K562 (cell line): ENCODE measurements around the gene TTC28. TPM values are rescaled to one million over a fixed set of nuclear protein-coding genes. Genes with fewer than 3 reads are reported as not detected.

ENCODE experiments used
- ATAC-seq: fragments of 200-7000 bp; cut with Tn5 transposase; 3 replicates; pipeline ENCODE4 v1.9.1; 2020; ENCODE audit warnings: moderate library complexity
- BruUV-seq: library from RNA; stranded (reverse); fragments of 400-500 nt; replicated peaks from 2 replicates; lab custom pipeline; 2021; lab: Mats Ljungman, UMichigan
- CTCF ChIA-PET: fragments of 300-600 bp; formaldehyde crosslinking; extraction: SDS; loops from one replicate; lab custom pipeline; 2021; ENCODE audit warnings: low intra/inter-chr PET ratio; lab: Yijun Ruan, JAX
- POLR2A ChIA-PET: fragments of 300-600, 350-650 bp; sonication (Branson Sonifier 250); formaldehyde crosslinking; extraction: SDS; loops from one replicate; lab custom pipeline; 2021; ENCODE audit warnings: antibody characterized with exemption, inconsistent platforms; lab: Yijun Ruan, JAX
- DNase-seq, 4 experiments: peaks; one replicate each; pipeline versions ENCODE4 v3.0.0 to v3.0.0-alpha.2; 2011 to 2018; ENCODE audit warnings: low spot score in 3 of 4, mixed read lengths in 3 of 4; ENCODE audit errors: extremely low read depth in 1 of 4
- FAIRE-seq: peaks from 2 replicates; lab custom pipeline; 2011; peaks lifted over from hg19 to GRCh38; lab: Jason Lieb, UNC
- H2AFZ ChIP-seq: 2 replicates; pipeline ENCODE4 v1.6.0; 2011; ENCODE audit warnings: low read depth, low read length, control low read depth, inconsistent platforms
- H3K27ac ChIP-seq: fragments of 200-600 bp; 3 replicates; pipeline ENCODE4 v1.8.0; 2011; ENCODE audit warnings: low read depth, mild to moderate bottlenecking, control low read depth, inconsistent platforms, low read length, moderate library complexity, mixed read lengths; ENCODE audit errors: extremely low read depth
- H3K27me3 ChIP-seq, 2 experiments: fragments of 300-600 bp in 1 of 2; 2 replicates in 1 of 2; 3 replicates in 1 of 2; pipeline versions ENCODE4 v1.6.0 to v1.8.0; 2011; ENCODE audit warnings: inconsistent platforms in 2 of 2, low read length in 2 of 2, mild to moderate bottlenecking in 1 of 2, mixed read lengths in 1 of 2, moderate library complexity in 1 of 2; ENCODE audit not compliant: control insufficient read depth in 2 of 2, insufficient read depth in 2 of 2
- H3K36me3 ChIP-seq: fragments of 300-600 bp; 3 replicates; pipeline ENCODE4 v1.8.0; 2011; ENCODE audit warnings: mild to moderate bottlenecking, low read length, inconsistent platforms; ENCODE audit not compliant: control insufficient read depth, insufficient read depth
- H3K4me1 ChIP-seq, 2 experiments: fragments of 200-600 bp in 1 of 2; replicated peaks in 1 of 2; 2 replicates in 1 of 2; 3 replicates in 1 of 2; pipeline versions ENCODE4 v1.5.1 to v1.8.0; 2011; ENCODE audit warnings: inconsistent platforms in 2 of 2, low read length in 2 of 2, mild to moderate bottlenecking in 1 of 2, mixed read lengths in 1 of 2, moderate library complexity in 1 of 2; ENCODE audit not compliant: control insufficient read depth in 2 of 2, insufficient read depth in 2 of 2
- H3K4me2 ChIP-seq: 2 replicates; pipeline ENCODE4 v1.6.1; 2011; ENCODE audit warnings: low read length, control low read depth, inconsistent platforms, mixed read lengths; ENCODE audit not compliant: insufficient read depth
- H3K4me3 ChIP-seq: fragments of 200-600 bp; sonication (generic), shearing (Covaris generic); 2 replicates; pipeline ENCODE4 v1.5.1; 2016; ENCODE audit warnings: control low read depth, inconsistent platforms
- H3K79me2 ChIP-seq: fragments of 200-600 bp; 3 replicates; pipeline ENCODE4 v1.8.0; 2011; ENCODE audit warnings: low read length, inconsistent platforms; ENCODE audit not compliant: control insufficient read depth, insufficient read depth
- H3K9ac ChIP-seq, 2 experiments: 2 replicates each; pipeline versions ENCODE4 v1.6.0 to v1.6.1; 2011; ENCODE audit warnings: low read depth in 2 of 2, low read length in 2 of 2, control low read depth in 1 of 2, inconsistent platforms in 1 of 2, mild to moderate bottlenecking in 1 of 2, mixed read lengths in 1 of 2; ENCODE audit not compliant: insufficient read depth in 1 of 2
- H3K9me1 ChIP-seq: one replicate; pipeline ENCODE4 v1.6.0; 2011; ENCODE audit warnings: inconsistent platforms, mild to moderate bottlenecking, low read length, moderate library complexity; ENCODE audit not compliant: control insufficient read depth, insufficient read depth
- H3K9me3 ChIP-seq: replicated peaks from 2 replicates; pipeline ENCODE4 v1.5.1; 2011; ENCODE audit warnings: low read depth, low read length, inconsistent platforms; ENCODE audit not compliant: control insufficient read depth, insufficient read depth
- H4K20me1 ChIP-seq: replicated peaks from 2 replicates; pipeline ENCODE4 v1.6.1; 2011; ENCODE audit warnings: low read length, inconsistent platforms, mixed read lengths; ENCODE audit not compliant: control insufficient read depth, insufficient read depth
- C11orf30 ChIP-seq: fragments of 450-650 bp; IDR thresholded peaks from 2 replicates; pipeline ENCODE4 v1.6.1; 2016; ENCODE audit warnings: low read depth, mild to moderate bottlenecking
- CBX1 ChIP-seq: sonication (generic); IDR thresholded peaks from 2 replicates; pipeline ENCODE4 v1.6.1; 2016; ENCODE audit warnings: antibody characterized with exemption, low read depth, mild to moderate bottlenecking
- HDAC3 ChIP-seq: fragments of 450-650 bp; IDR thresholded peaks from 2 replicates; pipeline ENCODE4 v1.6.1; 2018; ENCODE audit warnings: borderline replicate concordance, mild to moderate bottlenecking, moderate library complexity; ENCODE audit not compliant: partially characterized antibody
- HMGN3 ChIP-seq: IDR thresholded peaks from 2 replicates; pipeline ENCODE4 v1.6.1; 2011; ENCODE audit warnings: borderline replicate concordance, low read depth, mild to moderate bottlenecking, mixed read lengths, low read length; ENCODE audit not compliant: insufficient read length; ENCODE audit errors: extremely low read depth
- KLF1 ChIP-seq: fragments of 450-650 bp; IDR thresholded peaks from 2 replicates; pipeline ENCODE4 v1.6.1; 2016; ENCODE audit warnings: missing genetic modification characterization, missing compliant biosample characterization
- MAFK ChIP-seq: IDR thresholded peaks from 2 replicates; pipeline ENCODE4 v1.6.1; 2011; ENCODE audit warnings: low read length, improper control_type of control experiment
- MCM2 ChIP-seq: fragments of 450-650 bp; IDR thresholded peaks from 2 replicates; pipeline ENCODE4 v1.6.1; 2017; ENCODE audit warnings: low read depth, mild to moderate bottlenecking
- NR3C1 ChIP-seq: sonication (generic); formaldehyde crosslinking; IDR thresholded peaks from 2 replicates; pipeline ENCODE4 v1.8.1; 2022; ENCODE audit warnings: missing genetic modification reagents
- POLR2AphosphoS5 ChIP-seq: IDR thresholded peaks from 2 replicates; pipeline ENCODE4 v1.6.1; 2011; ENCODE audit warnings: mild to moderate bottlenecking, low read depth, low read length, moderate library complexity; ENCODE audit not compliant: control insufficient read depth, insufficient read depth
- POLR2G ChIP-seq: fragments of 200-400 bp; formaldehyde crosslinking; IDR thresholded peaks from 2 replicates; pipeline ENCODE4 v1.6.1; 2017; ENCODE audit warnings: low read depth, mild to moderate bottlenecking, antibody characterized with exemption, low read length, moderate library complexity
- RAD21 ChIP-seq, 2 experiments: fragments of 250-450 bp in 1 of 2; fragments of 450-650 bp in 1 of 2; sonication (Bioruptor Pico) in 1 of 2; formaldehyde crosslinking in 1 of 2; IDR thresholded peaks in 1 of 2; conservative IDR thresholded peaks in 1 of 2; 2 replicates each; pipeline versions ENCODE4 v1.4.0 to v1.8.0; 2020 to 2022; ENCODE audit warnings: mild to moderate bottlenecking in 2 of 2, moderate library complexity in 1 of 2
- RBM34 ChIP-seq: fragments of 200-400 bp; formaldehyde crosslinking; IDR thresholded peaks from 2 replicates; pipeline ENCODE4 v1.6.1; 2018; ENCODE audit warnings: low read length, borderline replicate concordance; ENCODE audit not compliant: insufficient read depth
- TRIM24 ChIP-seq, 2 experiments: fragments of 450-650 bp; IDR thresholded peaks; 2 replicates each; pipeline ENCODE4 v1.6.1; 2016
- XRCC4 ChIP-seq: IDR thresholded peaks from one replicate; pipeline ENCODE4 v1.6.1; 2011; ENCODE audit not compliant: insufficient read depth, insufficient read length; ENCODE audit errors: extremely low read depth
- ZNF224 ChIP-seq: sonication (generic); formaldehyde crosslinking; IDR thresholded peaks from 2 replicates; pipeline ENCODE4 v1.8.0; 2022; ENCODE audit warnings: mild to moderate bottlenecking, missing genetic modification reagents
- ZNF668 ChIP-seq: fragments of 250-450 bp; sonication (Bioruptor Pico); IDR thresholded peaks from 2 replicates; pipeline ENCODE4 v1.8.0; 2022; ENCODE audit warnings: mild to moderate bottlenecking, inconsistent platforms
- ZSCAN32 ChIP-seq: fragments of 450-650 bp; formaldehyde crosslinking; IDR thresholded peaks from 2 replicates; pipeline ENCODE4 v1.4.0; 2020; ENCODE audit warnings: mild to moderate bottlenecking, moderate library complexity
- WGBS: fragments of 100-300 bp; shearing (Covaris generic); methylation state at CpG from one replicate; pipeline ENCODE4 v1.1.6; 2016; ENCODE audit warnings: low coverage, mixed read lengths; ENCODE audit not compliant: insufficient coverage; ENCODE audit errors: missing lambda C conversion rate; 5-methylcytosine and 5-hydroxymethylcytosine counted together
- in situ Hi-C: fragments of 300-500 bp; cut with MboI; formaldehyde crosslinking; loops from 4 replicates; pipeline ENCODE4 v1.15.0; 2018; ENCODE audit warnings: inconsistent platforms, mixed read lengths
- intact Hi-C: fragments of 100-400 bp; cut with micrococcal nuclease; formaldehyde crosslinking; loops from 2 replicates; pipeline ENCODE4 v1.14.2; 2022
- polyA plus RNA-seq, 8 experiments: library from polyadenylated mRNA; depleted of rRNA in 4 of 8; stranded (reverse) in 5 of 8; unstranded in 3 of 8; fragments of >200 nt; fragmentation: Nextera tagmentation in 2 of 8; fragmentation: Illumina TruSeq in 1 of 8; extraction: Ambion mirVana in 2 of 8; extraction: Trizol in 1 of 8; gene quantifications; 2 replicates each; pipeline versions ENCODE4 v1.2.1 to v1.2.3, GENCODE V29; 2011 to 2014; ENCODE audit warnings: inconsistent platforms in 1 of 8, missing spikeins in 1 of 8
- total RNA-seq, 7 experiments: library from RNA; depleted of rRNA in 6 of 7; stranded (reverse); fragments of >200 nt in 6 of 7; fragmentation: Illumina TruSeq in 2 of 7; extraction: Trizol in 2 of 7; gene quantifications; 2 replicates each; pipeline versions ENCODE4 v1.2.1 to v1.2.3, GENCODE V29; 2011 to 2021; ENCODE audit warnings: low replicate concordance in 1 of 7
- TF ChIP-seq, protein P1 (sequence below), 2 experiments: fragments of 450-650 bp in 1 of 2; IDR thresholded peaks; 2 replicates each; pipeline ENCODE4 v1.6.1; 2011 to 2017; ENCODE audit warnings: low read depth in 2 of 2, antibody characterized with exemption in 1 of 2, borderline replicate concordance in 1 of 2, low read length in 1 of 2, mild to moderate bottlenecking in 1 of 2, mixed read lengths in 1 of 2; ENCODE audit not compliant: control insufficient read depth in 1 of 2

Gene TTC28
- total and polyA plus RNA-seq, 9 of the 15 experiments (the other 6 are each of a cell fraction or from before 2014, with no cell fraction given): 0.22 to 10.7 (median 3.1) TPM

DNA sequence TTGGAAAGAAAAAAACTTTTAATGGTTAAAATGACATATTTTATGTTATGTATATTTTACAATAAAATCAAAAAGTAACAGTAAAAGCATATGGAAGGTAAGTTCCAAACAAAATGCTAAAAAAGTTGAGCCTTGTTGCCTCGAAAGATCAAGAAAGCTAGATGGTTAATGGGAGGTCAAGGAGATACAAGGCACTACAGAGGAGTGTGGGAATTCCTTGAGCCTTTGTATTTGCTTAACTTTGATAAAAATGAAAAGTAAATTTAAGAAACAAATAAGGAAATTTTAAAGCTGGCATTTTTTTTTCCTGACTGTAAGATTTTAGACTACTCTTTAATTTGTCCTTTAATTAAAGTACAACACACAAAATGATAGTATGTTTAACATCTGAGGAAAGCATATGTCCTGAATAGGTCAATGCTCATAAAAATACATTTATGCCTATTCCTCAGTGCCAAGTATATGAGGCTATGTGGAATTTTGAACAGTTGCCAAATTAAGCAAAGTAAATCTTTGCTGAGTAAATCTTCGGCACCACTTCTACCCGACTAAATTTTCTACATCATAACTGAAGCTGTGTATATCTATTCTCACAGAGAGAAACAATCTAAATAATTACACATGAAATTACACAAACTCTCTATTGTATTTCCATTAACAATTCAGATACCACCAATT is 108.8 kb downstream of the TTC28 start:
- BruUV-seq: no TSS peak
- Histone ChIP-seq H3K27ac (no peak overlapping the region), H3K79me2 (no peaks in the 10 kb centered on the region), H3K27me3 (no peaks in the 10 kb centered on the region), H3K36me3 (no peaks in the 10 kb centered on the region), H3K9ac (no peak overlapping the region), H3K4me3 (no peak overlapping the region), H3K4me1 (no peaks in the 10 kb centered on the region), H2AFZ (no peak overlapping the region), H4K20me1 (no peaks in the 10 kb centered on the region), H3K9me3 (no peaks in the 10 kb centered on the region), H3K9me1 (no peaks in the 10 kb centered on the region), H3K4me2 (no peak overlapping the region)
- DNase-seq (no peak), FAIRE-seq (no peak), ATAC-seq (no peak)
- ChIA-PET POLR2A (no interaction called here), CTCF (no interaction called here)
- in situ Hi-C loops: no loop called here
- TF ChIP-seq ZNF224 (CRISPR knock-in tag) (no peak), NR3C1 (CRISPR knock-in tag) (no peak), XRCC4 (no peak), MAFK (no peak), CBX1 (no peak), RAD21 (CRISPR knock-in tag; conservative IDR thresholded peaks at IDR 0.05 in 1 of 2, IDR thresholded peaks at IDR 0.05 in 1 of 2) (no peak), HMGN3 (no peak), POLR2G (no peak), RBM34 (no peak), HDAC3 (no peak), KLF1 (tag) (no peak), TRIM24 (IDR thresholded peaks at IDR 0.05) (no peak), ZSCAN32 (CRISPR knock-in tag) (no peak), MCM2 (no peak), POLR2AphosphoS5 (no peak), C11orf30 (no peak), ZNF668 (CRISPR knock-in tag) (no peak)
- TF ChIP-seq, protein P1, sequence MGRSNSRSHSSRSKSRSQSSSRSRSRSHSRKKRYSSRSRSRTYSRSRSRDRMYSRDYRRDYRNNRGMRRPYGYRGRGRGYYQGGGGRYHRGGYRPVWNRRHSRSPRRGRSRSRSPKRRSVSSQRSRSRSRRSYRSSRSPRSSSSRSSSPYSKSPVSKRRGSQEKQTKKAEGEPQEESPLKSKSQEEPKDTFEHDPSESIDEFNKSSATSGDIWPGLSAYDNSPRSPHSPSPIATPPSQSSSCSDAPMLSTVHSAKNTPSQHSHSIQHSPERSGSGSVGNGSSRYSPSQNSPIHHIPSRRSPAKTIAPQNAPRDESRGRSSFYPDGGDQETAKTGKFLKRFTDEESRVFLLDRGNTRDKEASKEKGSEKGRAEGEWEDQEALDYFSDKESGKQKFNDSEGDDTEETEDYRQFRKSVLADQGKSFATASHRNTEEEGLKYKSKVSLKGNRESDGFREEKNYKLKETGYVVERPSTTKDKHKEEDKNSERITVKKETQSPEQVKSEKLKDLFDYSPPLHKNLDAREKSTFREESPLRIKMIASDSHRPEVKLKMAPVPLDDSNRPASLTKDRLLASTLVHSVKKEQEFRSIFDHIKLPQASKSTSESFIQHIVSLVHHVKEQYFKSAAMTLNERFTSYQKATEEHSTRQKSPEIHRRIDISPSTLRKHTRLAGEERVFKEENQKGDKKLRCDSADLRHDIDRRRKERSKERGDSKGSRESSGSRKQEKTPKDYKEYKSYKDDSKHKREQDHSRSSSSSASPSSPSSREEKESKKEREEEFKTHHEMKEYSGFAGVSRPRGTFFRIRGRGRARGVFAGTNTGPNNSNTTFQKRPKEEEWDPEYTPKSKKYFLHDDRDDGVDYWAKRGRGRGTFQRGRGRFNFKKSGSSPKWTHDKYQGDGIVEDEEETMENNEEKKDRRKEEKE (IDR thresholded peaks at IDR 0.05; ENCODE audit: borderline replicate concordance in 1 of 2, control insufficient read depth in 1 of 2, low read depth in 2 of 2, low read length in 1 of 2): no peak
- 57% methylated on average over 3 of the region's 3 CpGs for WGBS
- intact Hi-C loops: no loop called here
